Common myeloid progenitor, CD34-positive (primary cell): ENCODE data around the gene MIF. TPM values are rescaled to one million over a fixed set of nuclear protein-coding genes. Genes with fewer than 3 reads are reported as not detected.

Source experiments
- CTCF ChIA-PET: fragments of 350-600 bp; sonication (Branson Sonifier 250); formaldehyde crosslinking; loops from one replicate; lab custom pipeline; 2021; ENCODE audit warnings: antibody characterized with exemption; lab: Charles Lee
- POLR2A ChIA-PET: fragments of 350-600 bp; sonication (Branson Sonifier 250); formaldehyde crosslinking; loops from one replicate; lab custom pipeline; 2021; ENCODE audit warnings: antibody characterized with exemption; lab: Charles Lee
- DNase-seq, 3 donors: peaks; one replicate each; pipeline versions ENCODE4 v3.0.0 to v3.0.0-alpha.2; 2013
- H3K27ac ChIP-seq, 2 experiments: 1 replicate in 1 of 2; 2 replicates in 1 of 2; pipeline ENCODE4 v1.7.0; 2013; ENCODE audit warnings: inconsistent platforms in 2 of 2, low read length in 2 of 2, mild to moderate bottlenecking in 2 of 2, low read depth in 1 of 2, moderate library complexity in 1 of 2; ENCODE audit not compliant: severe bottlenecking in 2 of 2, insufficient read depth in 1 of 2, poor library complexity in 1 of 2
- H3K27me3 ChIP-seq, 5 experiments: replicated peaks in 2 of 5; 1 replicate in 3 of 5; 2 replicates in 2 of 5; pipeline versions ENCODE4 v1.6.1 to v1.7.0; 2013; ENCODE audit warnings: low read length in 4 of 5, mild to moderate bottlenecking in 2 of 5, moderate library complexity in 2 of 5, inconsistent platforms in 1 of 5; ENCODE audit not compliant: insufficient read depth in 5 of 5, control insufficient read depth in 4 of 5
- H3K36me3 ChIP-seq, 4 experiments: 1 replicate in 2 of 4; 2 replicates in 2 of 4; pipeline versions ENCODE4 v1.6.1 to v1.7.0; 2013; ENCODE audit warnings: low read length in 3 of 4, control low read depth in 1 of 4, mild to moderate bottlenecking in 1 of 4; ENCODE audit not compliant: control insufficient read depth in 4 of 4, insufficient read depth in 4 of 4
- H3K4me1 ChIP-seq, 4 experiments: 1 replicate in 3 of 4; 2 replicates in 1 of 4; pipeline versions ENCODE4 v1.6.1 to v1.7.1; 2013; ENCODE audit warnings: low read length in 3 of 4, mild to moderate bottlenecking in 3 of 4, control low read depth in 1 of 4, inconsistent platforms in 1 of 4, moderate library complexity in 1 of 4; ENCODE audit not compliant: control insufficient read depth in 4 of 4, insufficient read depth in 4 of 4; ENCODE audit errors: control extremely low read depth in 1 of 4
- H3K4me3 ChIP-seq, 7 experiments: 1 replicate in 4 of 7; 2 replicates in 3 of 7; pipeline versions ENCODE4 v1.5.1 to v1.7.0; 2013; ENCODE audit warnings: mild to moderate bottlenecking in 7 of 7, low read length in 6 of 7, moderate library complexity in 6 of 7, inconsistent platforms in 2 of 7, low read depth in 2 of 7, control low read depth in 1 of 7; ENCODE audit not compliant: insufficient read depth in 4 of 7, control insufficient read depth in 1 of 7; ENCODE audit errors: extremely low read depth in 1 of 7
- H3K9me3 ChIP-seq, 5 experiments: 1 replicate in 4 of 5; 2 replicates in 1 of 5; pipeline versions ENCODE4 v1.6.1 to v1.7.1; 2013; ENCODE audit warnings: low read length in 4 of 5, mild to moderate bottlenecking in 2 of 5, inconsistent platforms in 1 of 5, low read depth in 1 of 5, moderate library complexity in 1 of 5; ENCODE audit not compliant: control insufficient read depth in 4 of 5, insufficient read depth in 2 of 5; ENCODE audit errors: control extremely low read depth in 1 of 5
- WGBS: methylation state at CpG from one replicate; pipeline ENCODE4 v1.1.5; 2013; ENCODE audit not compliant: insufficient coverage; 5-methylcytosine and 5-hydroxymethylcytosine counted together
- polyA plus RNA-seq: library from polyadenylated mRNA; unstranded; fragments of 120-200 nt; gene quantifications from one replicate; pipeline ENCODE4 v1.2.1, GENCODE V29; 2013

Gene MIF
- 207 TPM for polyA plus RNA-seq

- WGBS, result under 1% methylated on average over 49 of the region's 72 CpGs
- peak; percentile 94 to 98 (median 98) for DNase-seq
- peak within 1 kb of the TSS; percentile 63 to 81 (median 79) for H3K4me3 ChIP-seq
- CTCF ChIA-PET, result interaction anchor here (0.6 to 2.6 kb wide), 11 partner anchors 8 to 172 kb away, joined by 3 to 21 read pairs (median 5); no protein-coding TSS in a partner anchor
- H3K27me3 ChIP-seq, result no peaks in the 10 kb centered on the region
- H3K4me1 ChIP-seq, result peaks cover 4 to 34% (median 25%) of the 10 kb centered on the region in 4 experiments
- no peaks in the 10 kb centered on the region for H3K9me3 ChIP-seq
- H3K36me3 ChIP-seq, result peaks cover 2 to 25% (median 13%) of the 10 kb centered on the region in 4 experiments
- peak within 1 kb of the TSS; percentile 66 to 90 for H3K27ac ChIP-seq
- POLR2A ChIA-PET, result interaction anchor here (1.2 to 1.4 kb wide), 3 partner anchors 9 to 19 kb away, joined by 4 to 5 read pairs (median 5); no protein-coding TSS in a partner anchor
Measured at GRCh38 chr22:23893945-23894709, at the start of gene MIF. TSS of gene MIF (plus strand) at chr22:23894383. CDS start at chr22:23894475, 92 bp downstream.

DNA sequence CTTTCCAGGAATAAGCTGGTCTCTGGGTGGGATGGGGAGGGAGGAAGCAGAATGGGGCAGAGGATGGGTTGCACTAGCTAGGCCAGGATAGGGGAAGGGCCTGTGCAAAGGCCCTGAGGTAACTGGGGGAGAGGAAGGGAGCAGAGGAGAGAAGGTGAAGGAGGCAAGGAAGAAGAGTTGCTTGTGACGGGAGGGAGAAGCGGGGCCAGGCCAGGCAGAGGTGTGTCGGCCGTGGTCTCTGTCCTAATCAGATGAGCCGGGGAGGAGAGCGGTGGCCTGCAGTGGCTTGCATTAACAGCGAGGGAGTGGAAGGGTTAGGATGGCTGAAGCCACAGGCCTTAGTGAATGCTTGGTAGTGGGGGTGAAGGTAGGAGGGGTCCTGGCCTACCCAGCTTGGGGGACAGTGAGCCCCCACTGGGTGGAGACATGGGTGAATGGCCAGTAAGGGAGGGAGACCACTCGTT lies 49.4 kb upstream of the MIF start:
- peak overlapping the region in 2 of 7 experiments; percentile 28 to 55 for H3K4me3 ChIP-seq
- DNase-seq, result no peak
- H3K9me3 ChIP-seq, result no peaks in the 10 kb centered on the region
- no peaks in the 10 kb centered on the region for H3K27me3 ChIP-seq
- ChIA-PET CTCF (interaction anchor here (0.9 to 2.5 kb wide), 9 partner anchors 10 to 217 kb away, joined by 4 to 20 read pairs (median 5); partner anchors contain the start of genes CHCHD10 and SLC2A11), POLR2A (interaction anchor here (1.4 to 3.0 kb wide), 3 partner anchors 10 to 13 kb away, joined by 4 to 12 read pairs (median 4); no protein-coding TSS in a partner anchor)
- peaks cover 0 to 68% (median 51%) of the 10 kb centered on the region in 4 experiments for H3K4me1 ChIP-seq
- H3K27ac ChIP-seq, result peak overlapping the region in 1 of 2 experiments; percentile 29
- no peaks in the 10 kb centered on the region for H3K36me3 ChIP-seq
- WGBS, result 79% methylated on average over 8 of the region's 8 CpGs

GRCh38 chr22:23845265-23846080 lies 48.7 kb upstream of the MIF start:
- WGBS, result 76% methylated on average over 6 of the region's 9 CpGs
- ChIA-PET POLR2A (interaction anchor here (0.6 to 3.0 kb wide), 5 partner anchors 10 to 149 kb away, joined by 3 to 12 read pairs (median 4); partner anchors contain the start of gene CHCHD10), CTCF (interaction anchor here (0.9 to 2.5 kb wide), 14 partner anchors 8 to 76 kb away, joined by 3 to 20 read pairs (median 4); partner anchors contain the start of genes CHCHD10 and MMP11)
- Histone ChIP-seq H3K9me3 (no peaks in the 10 kb centered on the region), H3K4me3 (peak overlapping the region in 1 of 7 experiments; percentile 16), H3K27ac (no peak overlapping the region), H3K27me3 (no peaks in the 10 kb centered on the region), H3K4me1 (peaks cover 0 to 65% (median 49%) of the 10 kb centered on the region in 4 experiments), H3K36me3 (no peaks in the 10 kb centered on the region)
- no peak for DNase-seq

DNA sequence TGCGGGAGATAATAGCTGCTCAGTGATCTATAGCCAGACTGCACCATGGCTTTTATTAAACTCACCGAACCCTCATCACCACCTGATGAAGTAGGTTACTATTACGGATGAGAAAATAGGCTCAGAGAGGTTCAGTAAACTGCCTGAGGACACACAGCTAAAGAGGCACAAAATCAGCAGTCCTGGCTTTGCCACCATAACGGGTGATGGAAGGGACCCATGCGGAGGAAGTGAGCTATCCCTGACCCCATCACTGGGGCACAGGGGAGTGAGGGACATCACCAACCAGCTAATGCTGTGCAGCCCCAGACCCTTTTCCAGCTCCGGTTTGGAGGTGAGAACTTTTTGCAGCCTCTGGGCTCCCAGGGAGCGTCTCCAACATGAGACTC lies 48.1 kb upstream of the MIF start:
- no peak for DNase-seq
- 75% methylated on average over 6 of the region's 7 CpGs for WGBS
- no peaks in the 10 kb centered on the region for H3K9me3 ChIP-seq
- ChIA-PET POLR2A (interaction anchor here (0.6 to 3.0 kb wide), 5 partner anchors 10 to 149 kb away, joined by 3 to 12 read pairs (median 4); partner anchors contain the start of gene CHCHD10), CTCF (interaction anchor here (0.9 to 2.5 kb wide), 13 partner anchors 8 to 76 kb away, joined by 3 to 20 read pairs (median 3); partner anchors contain the start of genes CHCHD10, MIF, MMP11 and SLC2A11)
- H3K4me1 ChIP-seq, result peaks cover 0 to 65% (median 49%) of the 10 kb centered on the region in 4 experiments
- no peak overlapping the region for H3K4me3 ChIP-seq
- no peak overlapping the region for H3K27ac ChIP-seq
- H3K36me3 ChIP-seq, result no peaks in the 10 kb centered on the region
- peaks cover 0 to 1% (median 0%) of the 10 kb centered on the region in 5 experiments for H3K27me3 ChIP-seq

DNA sequence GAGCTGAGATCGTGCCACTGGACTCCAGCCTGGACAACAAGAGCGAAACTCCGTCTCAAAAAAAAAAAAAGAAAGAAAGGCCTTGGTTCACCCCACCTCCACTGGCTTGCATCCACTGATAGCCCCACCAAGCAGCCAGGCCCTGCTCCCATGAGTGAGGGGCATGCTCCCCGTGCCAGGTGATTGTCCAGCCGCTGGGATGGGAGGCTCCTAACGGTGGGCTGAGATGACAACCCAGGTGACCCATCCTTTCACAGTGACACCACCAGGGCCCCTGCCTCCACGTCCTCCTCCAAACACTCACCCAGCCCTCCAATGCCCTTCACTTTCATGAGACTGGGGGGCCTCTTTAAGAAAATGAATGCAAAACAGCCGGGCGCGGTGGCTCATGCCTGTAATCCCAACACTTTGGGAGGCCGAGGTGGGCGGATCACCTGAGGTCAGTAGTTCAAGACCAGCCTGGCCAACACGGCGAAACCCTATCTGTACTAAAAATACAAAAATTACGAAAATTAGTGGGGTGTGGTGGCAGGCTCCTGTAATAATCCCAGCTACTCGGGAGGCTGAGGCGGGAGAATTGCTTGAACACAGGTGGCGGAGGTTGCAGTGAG lies 46.8 kb upstream of the MIF start:
- ChIA-PET CTCF (interaction anchor here (1.0 to 5.6 kb wide), 6 partner anchors 12 to 80 kb away, joined by 3 to 47 read pairs (median 14); partner anchors contain the start of genes CHCHD10, MIF and MMP11), POLR2A (no interaction called here)
- DNase-seq, result no peak
- Histone ChIP-seq H3K27ac (no peak overlapping the region), H3K27me3 (peaks cover 0 to 1% (median 0%) of the 10 kb centered on the region in 5 experiments), H3K36me3 (no peaks in the 10 kb centered on the region), H3K4me1 (peaks cover 0 to 65% (median 49%) of the 10 kb centered on the region in 4 experiments), H3K9me3 (no peaks in the 10 kb centered on the region), H3K4me3 (no peak overlapping the region)
- 95% methylated on average over 10 of the region's 18 CpGs for WGBS
